NOMO-1 treated with DMSO at 0.1 percent for 48 hours (cell line): ENCODE results near the gene TUBB8B.
"Not testable (repeated sequence)": the region's sequence is repeated elsewhere in the genome, so short reads cannot be mapped to it uniquely, and the experiment has no call there.

Experiments used
- DNase-seq: peaks from one replicate; lab custom pipeline; 2025; ENCODE audit not compliant: unreplicated experiment; lab: John Stamatoyannopoulos, UW

TUBB8B gene

DNA sequence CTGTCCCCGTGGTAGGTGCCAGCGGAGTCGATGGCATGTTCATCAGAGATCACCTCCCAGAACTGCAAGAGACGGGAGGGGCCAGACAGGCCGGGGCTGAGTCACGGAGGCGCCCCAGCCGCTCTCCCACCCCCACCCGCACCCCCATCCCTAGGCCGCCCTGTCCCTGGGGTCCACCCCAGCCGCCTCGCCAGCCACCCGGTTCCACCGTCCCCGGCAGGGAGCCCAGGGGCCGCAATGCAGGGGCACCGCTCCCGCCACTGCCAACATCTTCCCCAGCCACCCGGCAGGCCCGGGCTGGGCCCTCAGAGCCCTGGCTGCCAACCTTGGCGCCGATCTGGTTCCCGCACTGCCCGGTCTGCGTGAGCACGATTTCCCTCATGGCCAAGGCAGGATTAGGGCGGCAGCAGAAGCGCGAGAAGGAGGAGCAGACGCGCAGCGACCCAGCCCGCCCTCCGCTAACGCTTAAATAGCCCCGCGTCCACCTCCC, at the start of gene TUBB8B:
TUBB8B (minus strand) TSS at position 440 of the 490 bp plus-strand sequence; CDS start at position 382, 58 bp downstream.
- not testable (repeated sequence) for DNase-seq

DNA sequence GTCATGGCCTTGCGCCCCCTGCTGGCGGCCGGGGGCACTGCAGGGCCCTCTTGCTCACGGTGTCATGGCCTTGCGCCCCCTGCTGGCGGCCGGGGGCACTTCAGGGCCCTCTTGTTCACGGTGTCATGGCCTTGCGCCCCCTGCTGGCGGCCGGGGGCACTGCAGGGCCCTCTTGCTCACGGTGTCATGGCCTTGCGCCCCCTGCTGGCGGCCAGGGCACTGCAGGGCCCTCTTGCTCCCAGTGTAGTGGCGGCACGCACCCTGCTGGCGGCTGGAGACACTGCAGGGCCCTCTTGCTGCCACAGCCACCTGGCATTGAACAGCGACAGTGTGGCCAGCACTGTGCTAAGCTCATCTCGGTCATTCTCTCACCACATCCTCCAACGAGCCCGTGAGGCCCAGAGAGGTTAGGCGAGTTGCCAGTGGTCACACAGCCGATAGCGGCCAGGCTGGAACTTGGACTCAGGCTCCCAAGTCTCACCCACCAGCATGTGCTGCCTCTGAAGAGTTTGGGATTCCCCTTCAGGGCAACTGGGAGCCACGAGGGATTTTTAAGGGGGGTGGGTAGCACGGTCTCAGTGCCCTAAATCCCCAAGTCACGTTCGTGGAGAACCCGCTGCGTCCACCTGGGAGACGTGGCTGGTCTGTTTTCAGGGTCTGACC, 48.0 kb upstream of the TUBB8B start:
- DNase-seq: not testable (repeated sequence)

DNA sequence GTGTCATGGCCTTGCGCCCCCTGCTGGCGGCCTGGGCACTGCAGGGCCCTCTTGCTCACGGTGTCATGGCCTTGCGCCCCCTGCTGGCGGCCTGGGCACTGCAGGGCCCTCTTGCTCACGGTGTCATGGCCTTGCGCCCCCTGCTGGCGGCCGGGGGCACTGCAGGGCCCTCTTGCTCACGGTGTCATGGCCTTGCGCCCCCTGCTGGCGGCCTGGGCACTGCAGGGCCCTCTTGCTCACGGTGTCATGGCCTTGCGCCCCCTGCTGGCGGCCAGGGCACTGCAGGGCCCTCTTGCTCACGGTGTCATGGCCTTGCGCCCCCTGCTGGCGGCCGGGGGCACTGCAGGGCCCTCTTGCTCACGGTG, 47.3 kb upstream of the TUBB8B start:
- not testable (repeated sequence) for DNase-seq

DNA sequence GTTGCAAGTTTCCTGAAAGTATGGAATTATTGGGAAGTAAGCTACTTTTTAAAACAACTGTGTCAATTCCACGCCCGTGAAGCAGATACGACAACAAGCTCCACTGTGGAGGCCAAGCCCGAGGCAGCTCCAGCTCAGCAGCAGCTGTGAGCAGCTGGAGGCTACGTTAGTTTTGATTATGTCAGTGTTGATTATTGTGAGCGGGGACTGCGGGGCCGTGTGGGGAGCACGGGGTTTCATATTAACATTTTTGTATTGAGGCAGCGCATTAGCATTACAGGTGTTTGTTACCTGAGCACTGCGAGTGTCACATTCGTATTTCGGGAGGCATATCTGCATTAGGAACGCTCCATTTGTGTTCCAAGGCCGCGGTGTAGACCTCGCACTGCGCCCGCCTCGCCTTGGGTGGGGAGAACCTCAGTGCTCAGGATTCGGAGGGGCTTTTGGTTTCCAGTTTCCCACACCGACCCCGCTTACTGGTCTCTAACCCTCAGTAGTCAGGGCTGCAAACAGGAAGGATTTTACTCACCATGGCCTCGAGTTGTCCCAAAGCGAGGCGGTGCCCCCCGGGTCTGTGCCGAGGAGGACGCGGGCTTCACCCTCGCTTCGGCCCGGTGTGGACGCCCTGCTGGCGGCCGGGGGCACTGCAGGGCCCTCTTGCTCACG, 46.8 kb upstream of the TUBB8B start:
- not testable (repeated sequence) for DNase-seq

DNA sequence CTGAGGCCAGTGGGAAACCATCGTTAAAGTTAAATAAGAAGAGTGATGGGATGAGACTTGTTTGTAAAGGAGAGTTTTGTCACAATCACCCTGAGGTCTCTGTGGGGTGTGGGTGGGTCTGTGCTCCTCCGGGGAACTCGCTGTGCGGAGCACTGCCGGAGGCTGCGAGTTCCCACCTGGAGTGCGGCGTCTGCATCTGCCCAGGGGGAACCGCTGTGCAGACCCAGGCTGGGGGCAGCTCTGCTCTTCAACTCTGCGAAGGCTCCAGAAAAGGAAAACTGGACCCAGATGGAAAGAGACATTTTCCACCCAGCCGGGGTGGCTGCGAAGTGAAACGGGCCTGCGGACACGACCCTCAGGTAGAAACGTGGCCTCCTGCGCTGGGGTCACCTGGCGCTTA, 46.2 kb upstream of the TUBB8B start:
- not testable (repeated sequence) for DNase-seq

DNA sequence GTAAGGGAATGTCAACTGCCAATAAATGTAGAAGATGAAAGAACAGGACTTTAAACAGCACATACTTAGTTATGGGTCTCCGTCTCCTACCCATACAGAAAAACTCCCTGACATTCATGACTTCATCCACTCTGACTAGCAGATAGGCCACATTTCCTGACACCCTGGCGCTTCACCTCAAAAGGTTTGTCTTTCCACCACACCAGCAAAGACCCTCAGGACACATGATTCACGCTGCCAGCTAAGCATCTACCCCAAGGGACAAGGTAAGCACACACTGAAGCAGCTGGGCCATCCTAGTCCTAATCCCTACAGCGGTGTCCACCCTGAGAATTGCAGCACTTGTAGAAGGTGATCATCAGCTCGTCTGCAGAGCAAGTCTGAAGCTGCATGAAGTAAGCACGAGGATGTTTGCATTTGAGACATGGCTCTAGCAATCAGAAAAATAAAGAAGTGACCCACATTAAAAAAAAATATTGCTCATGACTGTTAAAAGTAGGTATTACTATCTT, 44.5 kb upstream of the TUBB8B start:
- DNase-seq: not testable (repeated sequence)

DNA sequence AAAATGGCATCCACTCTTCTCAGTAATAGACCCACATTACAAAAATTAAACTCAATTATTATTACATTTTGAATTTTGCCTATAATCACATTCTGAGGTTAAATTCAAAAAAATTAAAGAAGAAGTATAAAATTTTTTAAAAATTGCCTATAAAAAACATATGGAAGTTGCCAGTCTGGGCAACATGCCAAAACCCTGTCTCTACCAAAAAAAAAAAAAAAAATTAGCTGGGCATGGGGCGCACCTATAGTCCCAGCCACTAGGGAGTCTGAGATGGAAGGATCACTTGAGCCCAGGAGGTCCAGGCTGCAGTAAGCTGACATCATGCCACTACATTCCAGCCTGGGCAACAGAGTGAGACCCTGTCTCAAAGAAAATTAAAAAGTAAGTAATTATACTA, 42.1 kb upstream of the TUBB8B start:
- DNase-seq: not testable (repeated sequence)

DNA sequence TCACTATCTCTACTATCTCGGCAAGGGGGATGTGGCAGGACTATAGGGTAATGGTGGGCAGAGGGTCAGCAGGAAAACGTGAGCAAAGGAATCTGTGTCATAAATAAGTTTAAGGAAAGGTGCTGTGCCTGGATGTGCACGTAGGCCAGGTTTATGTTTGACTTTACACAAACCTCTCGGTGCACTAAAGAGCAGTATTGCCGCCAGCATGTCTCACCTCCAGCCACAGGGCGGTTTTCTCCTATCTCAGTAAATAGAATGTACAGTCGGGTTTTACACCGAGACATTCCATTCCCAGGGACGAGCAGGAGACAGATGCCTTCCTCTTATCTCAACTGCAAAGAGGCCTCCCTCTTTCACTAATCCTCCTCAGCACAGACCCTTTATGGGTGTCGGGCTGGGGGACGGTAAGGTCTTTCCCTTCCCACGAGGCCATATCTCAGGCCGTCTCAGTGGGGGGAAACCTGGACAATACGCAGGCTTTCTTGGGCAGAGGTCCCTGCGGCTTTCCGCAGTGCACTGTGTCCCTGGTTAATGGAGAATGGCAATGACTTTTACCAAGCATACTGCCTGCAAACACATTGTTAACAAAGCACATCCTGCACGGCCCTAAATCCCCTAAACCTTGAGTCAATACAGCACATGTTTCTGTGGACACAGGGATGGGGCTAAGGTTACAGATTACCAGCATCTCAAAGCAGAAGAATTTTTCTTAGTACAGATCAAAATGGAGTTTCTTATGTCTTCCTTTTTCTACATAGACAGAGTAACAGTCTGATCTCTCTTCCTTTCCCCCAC, 41.2 kb upstream of the TUBB8B start:
- not testable (repeated sequence) for DNase-seq

DNA sequence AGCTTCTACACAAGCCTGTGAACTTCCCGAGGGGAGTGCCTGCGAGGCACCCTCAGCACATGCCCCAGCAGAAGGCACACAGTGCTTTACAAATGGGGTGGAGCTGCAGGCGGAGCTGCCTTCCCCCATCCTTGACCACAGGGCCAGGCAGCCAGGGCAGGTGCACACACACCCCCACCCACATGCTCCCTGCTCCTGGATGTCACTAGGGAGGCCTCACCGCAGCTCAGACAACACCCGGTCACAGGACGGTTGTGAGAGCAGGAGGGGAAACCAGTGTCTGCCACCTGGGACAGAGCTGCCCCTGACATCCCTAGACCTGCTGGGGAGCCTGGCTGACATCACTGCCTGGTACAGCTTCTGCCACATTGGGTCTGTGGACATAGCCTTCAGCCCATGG, 39.7 kb upstream of the TUBB8B start:
- not testable (repeated sequence) for DNase-seq

DNA sequence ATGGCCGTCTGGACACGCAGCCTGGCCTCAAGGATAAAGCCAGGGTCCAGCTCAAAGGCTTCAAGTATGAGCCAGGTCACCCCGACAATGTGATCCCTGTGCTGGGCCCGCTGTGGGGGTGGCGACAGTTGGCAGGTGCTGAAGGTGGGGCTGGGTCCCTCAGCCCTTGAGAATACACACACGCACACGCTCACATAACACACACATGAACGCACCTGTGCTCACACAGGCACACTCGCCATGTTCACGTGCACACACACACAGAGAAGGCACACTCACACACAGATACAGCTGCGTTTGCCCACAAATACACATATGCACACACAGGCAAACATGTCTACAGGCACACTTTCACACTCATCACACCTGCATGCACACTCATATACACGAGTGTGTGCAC, 35.4 kb upstream of the TUBB8B start:
- DNase-seq: not testable (repeated sequence)

DNA sequence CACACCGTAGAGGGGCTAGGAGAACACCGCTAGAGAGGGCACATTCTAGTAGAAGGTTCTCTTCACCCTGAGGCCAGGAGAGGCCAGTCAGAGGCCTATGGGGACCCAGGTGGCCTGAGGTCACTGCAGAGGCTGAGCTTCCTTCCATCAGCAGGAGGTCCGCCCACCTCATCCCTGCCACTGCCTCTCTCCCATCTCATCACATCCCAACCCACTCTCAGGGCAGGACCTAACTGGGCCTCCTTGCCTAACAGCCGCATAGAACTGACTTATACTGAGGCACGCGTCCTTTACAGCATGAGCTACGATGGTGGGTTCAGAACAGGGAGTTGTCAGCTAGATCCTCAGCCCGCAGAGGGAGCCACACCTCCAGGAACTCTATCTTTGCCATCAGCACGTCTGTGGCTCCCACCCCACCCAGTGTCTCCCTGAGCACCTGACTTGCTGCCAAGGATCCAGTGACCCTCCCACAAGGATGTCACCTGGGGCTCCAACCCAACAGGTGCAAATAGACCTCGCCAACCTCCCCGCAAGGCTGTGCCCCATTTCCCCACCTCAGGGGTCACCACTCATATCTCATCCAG, 33.3 kb upstream of the TUBB8B start:
- not testable (repeated sequence) for DNase-seq

DNA sequence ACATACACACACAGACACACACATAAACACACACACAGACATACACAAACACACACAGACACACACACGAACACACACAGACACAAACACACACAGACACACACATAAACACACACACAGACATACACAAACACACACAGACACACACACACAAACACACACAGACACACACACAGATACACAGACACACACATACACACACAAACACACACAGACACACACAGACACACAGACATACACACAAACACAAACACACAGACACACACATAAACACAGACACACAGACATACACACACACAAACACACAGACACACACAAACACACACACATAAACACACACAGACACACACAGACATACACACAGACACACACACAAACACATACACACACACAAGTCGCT, 31.5 kb upstream of the TUBB8B start:
- not testable (repeated sequence) for DNase-seq

DNA sequence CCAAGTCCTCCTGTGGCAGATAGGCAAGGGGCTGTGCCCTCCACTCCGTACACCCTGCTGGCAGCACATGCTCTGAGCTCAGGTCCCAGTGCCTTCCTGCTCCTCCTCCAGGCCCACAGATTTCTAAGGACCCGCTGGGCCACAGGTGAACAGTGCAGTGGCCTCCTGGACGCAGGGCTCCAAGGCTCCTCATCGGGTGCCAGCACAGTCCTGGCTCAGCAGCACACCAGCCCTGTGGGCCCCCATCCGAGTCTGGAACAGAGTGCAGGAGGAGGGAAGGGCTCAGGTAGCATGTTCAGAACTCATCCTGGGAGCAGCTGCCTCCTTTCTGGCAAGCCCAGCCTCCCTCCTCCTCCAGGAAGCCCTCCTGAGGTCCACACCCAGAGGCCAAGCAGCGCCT, 30.8 kb upstream of the TUBB8B start:
- not testable (repeated sequence) for DNase-seq

DNA sequence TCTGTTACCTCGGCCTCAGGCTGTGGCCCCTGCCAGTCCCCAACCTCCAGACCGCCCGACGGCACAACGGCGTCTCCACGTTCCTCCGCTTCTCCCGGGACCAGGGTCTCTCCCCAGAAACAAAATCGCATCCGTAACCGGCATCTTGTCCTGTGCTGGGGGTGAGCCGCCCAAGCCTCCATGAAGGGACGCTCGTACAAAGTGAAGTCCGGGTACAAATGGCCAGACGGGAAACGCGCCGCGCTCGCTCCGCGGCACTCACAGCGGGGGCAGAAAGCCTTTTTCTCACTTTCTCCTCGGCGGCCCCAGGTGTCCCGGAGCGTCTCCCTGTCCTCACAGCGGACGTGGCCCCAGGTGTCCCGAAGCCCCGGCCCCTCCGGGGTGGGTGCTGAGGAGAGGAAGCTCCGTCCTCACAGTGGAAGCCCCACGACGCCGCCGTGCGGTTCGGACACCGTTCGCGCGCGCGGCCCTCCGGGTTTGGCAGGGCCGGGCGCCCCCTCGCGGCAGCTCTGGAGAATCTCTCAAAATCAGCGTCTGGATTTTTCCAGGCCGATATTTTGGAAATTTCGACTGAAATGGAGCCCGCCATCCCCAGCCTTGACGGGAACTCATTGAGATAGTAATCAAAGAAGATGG, 26.2 kb upstream of the TUBB8B start:
- DNase-seq: not testable (repeated sequence)

DNA sequence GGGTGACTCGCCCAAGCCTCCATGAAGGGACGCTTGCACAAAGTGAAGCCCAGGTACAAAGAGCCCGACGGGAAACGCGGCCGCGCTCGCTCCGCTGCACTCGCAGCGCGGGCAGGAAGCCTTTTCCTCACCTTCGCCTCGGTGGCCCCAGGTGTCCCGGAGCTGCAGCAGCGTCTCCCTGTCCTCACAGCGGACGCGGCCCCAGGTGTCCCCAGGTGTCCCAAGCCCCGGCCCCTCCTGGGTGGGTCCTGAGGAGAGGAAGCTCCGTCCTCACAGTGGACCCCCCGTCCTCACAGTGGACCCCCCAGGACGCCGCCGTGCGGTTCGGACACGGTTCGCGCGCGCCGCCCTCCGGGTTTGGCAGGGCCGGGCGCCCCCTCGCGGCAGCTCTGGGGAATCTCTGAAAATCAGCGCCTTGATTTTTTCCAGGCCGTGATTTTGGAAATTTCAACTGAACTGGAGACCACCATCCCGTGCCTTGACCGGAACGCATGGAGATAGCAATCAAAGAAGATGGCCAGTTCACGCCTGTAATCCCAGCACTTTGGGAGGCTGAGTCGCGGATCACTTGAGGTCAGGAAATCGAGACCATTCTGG, 23.9 kb upstream of the TUBB8B start:
- not testable (repeated sequence) for DNase-seq

DNA sequence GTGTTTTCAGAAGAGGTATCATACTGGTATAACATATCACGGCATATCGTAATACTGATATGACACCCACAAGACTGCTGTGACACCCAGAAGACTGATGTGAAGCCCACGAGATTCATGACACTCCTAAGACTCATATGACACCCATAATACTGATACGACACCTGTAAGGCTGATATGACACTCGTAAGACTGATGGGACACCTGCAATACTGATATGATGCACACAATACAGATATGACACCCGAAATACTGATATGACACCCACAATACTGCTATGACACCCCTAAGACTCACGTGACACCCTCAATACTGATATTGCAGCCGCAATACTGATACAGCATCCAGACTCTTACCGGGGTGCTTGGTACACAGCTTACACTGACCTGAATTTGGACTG, 18.3 kb upstream of the TUBB8B start:
- DNase-seq: not testable (repeated sequence)

DNA sequence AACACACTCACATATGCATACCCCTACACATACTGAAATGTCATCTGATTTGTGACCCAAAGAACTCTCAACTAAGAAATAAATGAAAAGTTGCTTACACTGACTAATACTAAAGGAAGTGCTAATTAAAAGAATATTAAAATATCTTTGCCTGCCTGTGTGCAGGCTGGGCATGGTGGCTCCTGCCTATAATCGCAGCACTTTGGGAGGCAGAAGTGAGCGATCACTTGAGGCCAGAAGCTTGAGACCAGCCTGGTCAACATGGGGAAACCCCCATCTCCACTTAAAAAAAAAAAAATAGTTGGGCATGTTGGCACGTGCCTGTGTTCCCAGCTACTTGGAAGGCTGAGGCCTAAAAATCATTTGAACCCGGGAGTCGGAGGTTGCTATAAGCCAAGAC, 14.9 kb upstream of the TUBB8B start:
- DNase-seq: not testable (repeated sequence)

DNA sequence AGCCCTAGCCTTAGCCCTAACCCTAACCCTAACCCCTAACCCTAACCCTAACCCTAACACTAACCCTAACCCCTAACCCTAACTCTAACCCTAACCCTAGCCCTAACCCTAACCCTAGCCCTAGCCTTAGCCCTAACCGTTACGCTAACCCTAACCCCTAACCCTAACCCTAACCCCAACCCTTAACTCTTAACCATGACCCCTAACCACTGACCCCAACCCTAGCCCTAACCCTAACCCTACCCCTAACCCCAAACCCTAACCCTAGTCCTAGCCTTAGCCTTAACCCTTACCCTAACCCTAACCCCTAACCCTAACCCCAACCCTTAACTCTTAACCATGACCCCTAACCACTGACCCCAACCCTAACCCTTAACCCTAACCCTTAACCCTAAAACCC, 14.2 kb upstream of the TUBB8B start:
- not testable (repeated sequence) for DNase-seq

DNA sequence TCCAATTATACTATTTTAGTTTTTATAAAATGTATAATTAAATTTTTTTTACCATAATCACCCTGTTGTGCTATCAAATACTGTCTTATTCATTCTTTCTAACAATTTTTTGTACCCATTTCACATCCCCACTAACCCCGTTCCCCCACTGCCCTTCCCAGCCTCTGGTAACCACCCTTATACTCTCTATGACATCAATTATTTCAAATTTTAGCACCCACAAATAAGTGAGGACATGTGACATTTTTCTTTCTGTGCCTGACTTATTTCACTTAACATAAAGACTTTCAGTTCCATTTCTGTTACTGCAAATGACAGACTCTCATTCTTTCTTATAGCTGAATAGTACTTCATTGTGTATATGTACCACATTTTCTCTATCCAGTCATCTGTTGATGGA, 5.0 kb upstream of the TUBB8B start:
- DNase-seq: not testable (repeated sequence)

DNA sequence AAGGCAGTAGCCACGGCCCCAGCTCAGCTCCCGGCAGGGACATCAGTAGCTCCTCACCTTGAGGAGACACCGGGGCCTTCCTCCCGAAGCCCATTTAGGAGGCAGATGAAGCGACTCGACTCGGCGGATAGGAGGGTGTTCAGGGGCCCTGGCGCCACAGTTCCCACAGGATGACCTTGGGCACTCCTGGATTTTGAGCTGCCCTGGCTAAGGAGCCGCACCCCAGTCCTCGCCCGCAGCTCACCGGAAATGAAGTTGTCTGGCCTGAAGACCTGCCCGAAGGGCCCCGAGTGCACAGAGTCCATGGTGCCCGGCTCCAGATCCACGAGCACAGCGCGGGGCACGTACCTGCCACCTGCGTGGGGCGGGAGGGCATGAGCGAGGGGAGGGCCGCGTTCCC, 719 bp downstream of the TUBB8B start:
- not testable (repeated sequence) for DNase-seq
